WI38 (cell line): ENCODE data around the gene SHB.

ENCODE experiments used
- H3K4me3 ChIP-seq: 2 replicates; pipeline ENCODE4 v1.5.1; 2011; ENCODE audit warnings: low read depth, mild to moderate bottlenecking, control low read depth, low read length
- CTCF ChIP-seq: IDR thresholded peaks from 2 replicates; pipeline ENCODE4 v1.5.1; 2012; ENCODE audit warnings: low read depth, mild to moderate bottlenecking, control low read depth, low read length

The SHB gene

GRCh38 chr9:37948417-37948980 lies 120.5 kb downstream of the SHB start:
- TF ChIP-seq CTCF, result no peak
- H3K4me3 ChIP-seq, result no peak overlapping the region

DNA sequence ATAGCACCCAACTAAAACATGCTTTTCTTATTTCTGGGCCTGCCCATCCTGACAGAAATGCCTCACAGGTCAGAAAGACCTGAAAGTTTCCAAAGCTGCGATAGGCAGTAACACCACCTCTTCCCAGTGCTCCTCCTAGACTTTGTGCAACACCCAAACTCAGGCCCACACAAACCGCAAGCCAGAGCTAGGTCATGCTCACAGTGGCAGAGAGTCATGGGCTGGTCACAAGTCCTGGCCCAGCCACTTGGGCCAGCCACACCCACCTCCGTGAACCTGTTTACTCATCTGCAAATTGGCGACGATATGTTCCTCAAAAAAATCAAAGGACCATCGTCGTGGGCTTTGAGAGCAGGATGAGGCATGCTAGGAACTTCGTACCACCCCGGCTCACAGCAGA lies 121.0 kb downstream of the SHB start:
- no peak overlapping the region for H3K4me3 ChIP-seq
- TF ChIP-seq CTCF, result no peak

- no peak overlapping the region for H3K4me3 ChIP-seq
- TF ChIP-seq CTCF, result no peak
These were observed 121.6 kb downstream of the SHB start for GRCh38 chr9:37947471-37947870.

GRCh38 chr9:37946971-37947370 lies 122.1 kb downstream of the SHB start:
- no peak overlapping the region for H3K4me3 ChIP-seq
- no peak for TF ChIP-seq CTCF

- H3K4me3 ChIP-seq, result no peak overlapping the region
- TF ChIP-seq CTCF, result no peak
These were observed 123.0 kb downstream of the SHB start for GRCh38 chr9:37946041-37946440.

- no peak for TF ChIP-seq CTCF
- H3K4me3 ChIP-seq, result no peak overlapping the region
These were observed 124.2 kb downstream of the SHB start for GRCh38 chr9:37944671-37945481.

- no peak overlapping the region for H3K4me3 ChIP-seq
- no peak for TF ChIP-seq CTCF
These were observed 124.8 kb downstream of the SHB start for GRCh38 chr9:37944266-37944650.
